Spleen (tissue), 11 donors: ENCODE measurements around the gene PLAC9. TPM values are rescaled to one million over a fixed set of nuclear protein-coding genes. Genes with fewer than 3 reads are reported as not detected.

Source experiments
- DNase-seq: peaks from one replicate; pipeline ENCODE4 v3.0.0-alpha.2; 2020
- H3K27ac ChIP-seq, 8 donors: fragments of 200-600 bp; sonication (generic) in 7 of 8; 1 replicate in 4 of 8; 2 replicates in 4 of 8; pipeline versions ENCODE4 v1.5.0 to v1.8.0; 2016 to 2021; ENCODE audit warnings: inconsistent platforms in 4 of 8, mild to moderate bottlenecking in 4 of 8, moderate library complexity in 1 of 8
- H3K27me3 ChIP-seq, 7 donors: fragments of 200-600 bp; sonication (generic) in 6 of 7; replicated peaks in 1 of 7; 1 replicate in 4 of 7; 2 replicates in 3 of 7; pipeline versions ENCODE4 v1.5.0 to v1.8.0; 2016 to 2021; ENCODE audit warnings: inconsistent platforms in 3 of 7, mild to moderate bottlenecking in 1 of 7
- H3K36me3 ChIP-seq, 6 donors: fragments of 200-600 bp; sonication (generic) in 5 of 6; 1 replicate in 4 of 6; 2 replicates in 2 of 6; pipeline versions ENCODE4 v1.5.0 to v1.8.0; 2016 to 2021; ENCODE audit warnings: inconsistent platforms in 2 of 6
- H3K4me1 ChIP-seq, 6 donors: fragments of 200-600 bp; sonication (generic) in 5 of 6; 1 replicate in 3 of 6; 2 replicates in 3 of 6; pipeline versions ENCODE4 v1.5.0 to v1.8.0; 2016 to 2021; ENCODE audit warnings: inconsistent platforms in 3 of 6
- H3K4me3 ChIP-seq, 8 donors: fragments of 200-600 bp; sonication (generic) in 7 of 8; 1 replicate in 4 of 8; 2 replicates in 4 of 8; pipeline versions ENCODE4 v1.5.0 to v1.8.0; 2016 to 2021; ENCODE audit warnings: inconsistent platforms in 4 of 8, mild to moderate bottlenecking in 4 of 8, moderate library complexity in 2 of 8
- H3K9me3 ChIP-seq, 8 donors: fragments of 200-600 bp; sonication (generic) in 7 of 8; 1 replicate in 4 of 8; 2 replicates in 4 of 8; pipeline versions ENCODE4 v1.5.0 to v1.8.0; 2016 to 2021; ENCODE audit warnings: inconsistent platforms in 4 of 8
- CTCF ChIP-seq, 11 experiments: fragments of 200-600 bp in 7 of 11; fragments of 450-650 bp in 4 of 11; sonication (generic) in 4 of 11; IDR thresholded peaks in 8 of 11; conservative IDR thresholded peaks in 3 of 11; 1 replicate in 7 of 11; 2 replicates in 4 of 11; pipeline versions ENCODE4 v1.4.0 to v1.8.0; 2016 to 2021; ENCODE audit warnings: antibody characterized with exemption in 11 of 11, inconsistent platforms in 4 of 11, mild to moderate bottlenecking in 1 of 11
- POLR2A ChIP-seq, 3 donors: fragments of 450-650 bp; IDR thresholded peaks; one replicate each; pipeline ENCODE4 v1.5.1; 2017; ENCODE audit warnings: antibody characterized with exemption in 3 of 3, mild to moderate bottlenecking in 1 of 3
- POLR2AphosphoS5 ChIP-seq, 3 donors: sonication (generic); formaldehyde crosslinking; IDR thresholded peaks; one replicate each; pipeline ENCODE4 v1.5.1; 2017; ENCODE audit warnings: antibody characterized with exemption in 3 of 3
- WGBS, 5 donors: extraction: QIAGEN DNeasy Blood & Tissue Kit in 3 of 5; methylation state at CpG; one replicate each; pipeline versions ENCODE4 v1.1.5 to v1.1.7; 2013 to 2018; 5-methylcytosine and 5-hydroxymethylcytosine counted together
- intact Hi-C: fragments of 100-400 bp; cut with DNase I; formaldehyde crosslinking; loops from one replicate; pipeline ENCODE4 v1.15.0; 2023; ENCODE audit warnings: low total_unique reads
- polyA plus RNA-seq, 3 donors: library from polyadenylated mRNA; stranded (reverse); fragments of 200-250 nt; gene quantifications; one replicate each; pipeline ENCODE4 v1.2.1, GENCODE V29; 2013
- total RNA-seq, 7 donors: library from RNA; depleted of rRNA in 3 of 7; stranded (reverse); fragments of >200 nt in 3 of 7; fragmentation: NEBNext Ultra II Directional in 4 of 7; extraction: Animal tissue kit (Norgen Biotek cat#: 25700) in 4 of 7; gene quantifications; one replicate each; pipeline versions ENCODE4 v1.1.0 to v1.2.1, GENCODE V29; 2016 to 2021
- donor health status: healthy with polysubstance abuse.
- donor health status: DM: no; HTN: no; CAD: no; lungs with moderate emphysema.
- donor health status: DM: no; HTN: no; CAD: no.
- donor health status: Bipolar disorder and iron deficiency.
- donor health status: healthy.
- donor health status: DM: no; HTN: no; CAD: no.
- donor health status: DM: yes; HTN: yes; CAD: no.

PLAC9 gene
- total and polyA plus RNA-seq, 10 donors: 1.0 to 8.0 (median 3.5) TPM; not detected in 1

DNA sequence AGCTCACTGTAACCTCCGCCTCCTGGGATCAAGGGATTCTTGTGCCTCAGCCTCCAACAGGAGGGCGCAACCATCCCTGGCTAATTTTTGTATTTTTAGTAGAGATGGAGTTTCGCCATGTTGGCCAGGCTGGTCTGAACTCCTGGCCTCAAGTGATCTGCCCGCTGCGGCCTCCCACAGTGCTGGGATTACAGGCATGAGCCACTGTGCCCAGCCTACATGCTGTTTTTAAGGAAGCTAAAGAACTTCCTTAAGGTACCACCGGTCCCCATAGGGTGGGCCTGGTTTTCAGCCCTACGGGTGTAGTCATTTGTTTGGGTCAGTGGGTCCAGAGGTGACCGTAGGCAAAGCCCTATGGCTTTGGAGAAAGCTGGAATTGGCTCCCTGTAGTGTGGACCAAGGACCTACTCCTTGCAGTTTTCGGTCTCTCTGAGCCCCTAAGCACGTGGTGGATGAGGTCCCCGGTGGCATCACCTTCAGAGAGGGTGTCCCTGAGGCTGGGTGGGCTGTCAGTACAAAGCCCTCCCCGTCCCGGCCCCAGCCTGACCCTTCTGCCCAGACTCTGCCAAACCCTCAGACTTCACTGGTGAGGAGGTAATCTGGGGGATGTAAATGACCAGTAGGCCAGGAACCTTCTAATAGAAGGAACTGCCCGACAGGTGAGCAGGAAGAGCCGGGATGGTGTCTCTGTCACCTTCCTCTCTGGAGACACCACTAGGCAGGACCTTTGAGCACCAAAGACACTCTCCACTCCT is 42.3 kb downstream of the PLAC9 start:
- Histone ChIP-seq H3K4me3 (no peak overlapping the region), H3K27me3 (no peaks in the 10 kb centered on the region), H3K9me3 (no peaks in the 10 kb centered on the region), H3K27ac (no peak overlapping the region), H3K36me3 (peaks cover 0 to 83% (median 28%) of the 10 kb centered on the region in 6 donors), H3K4me1 (peaks cover 0 to 62% (median 22%) of the 10 kb centered on the region in 6 donors)
- 88 to 97% (median 92%) methylated on average over 15 of the region's 15 CpGs for WGBS, 5 donors
- intact Hi-C loops: no loop called here
- no peak for DNase-seq
- TF ChIP-seq POLR2A (IDR thresholded peaks at IDR 0.05) (no peak), POLR2AphosphoS5 (IDR thresholded peaks at IDR 0.05) (no peak), CTCF (IDR thresholded peaks at IDR 0.05 in 8 of 11, conservative IDR thresholded peaks at IDR 0.05 in 3 of 11) (no peak)

DNA sequence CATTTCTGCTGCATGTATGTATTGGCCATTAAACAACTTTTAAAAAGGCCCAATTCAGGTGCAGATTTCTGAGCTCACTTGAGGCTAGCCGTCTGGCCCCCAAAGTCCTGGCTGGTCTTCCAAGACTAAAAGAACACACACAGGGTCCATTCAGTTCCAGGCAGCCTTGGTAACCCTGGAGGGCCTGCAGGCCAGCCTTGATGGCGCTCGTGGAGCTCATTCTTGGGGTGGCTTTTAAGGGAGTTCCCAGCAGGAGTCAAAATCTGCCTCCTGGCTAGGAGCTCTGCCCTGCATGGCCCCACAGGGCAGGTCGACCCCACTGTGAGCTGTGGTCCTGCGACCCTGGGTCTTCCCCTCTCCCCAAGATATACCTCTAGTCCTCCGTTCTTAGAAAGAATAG is 44.0 kb downstream of the PLAC9 start:
- 88 to 94% (median 92%) methylated on average over 6 of the region's 6 CpGs for WGBS, 5 donors
- H3K27me3 ChIP-seq: no peaks in the 10 kb centered on the region
- no peak for DNase-seq
- H3K27ac ChIP-seq: no peak overlapping the region
- TF ChIP-seq POLR2A (IDR thresholded peaks at IDR 0.05) (no peak), POLR2AphosphoS5 (IDR thresholded peaks at IDR 0.05) (no peak), CTCF (IDR thresholded peaks at IDR 0.05 in 8 of 11, conservative IDR thresholded peaks at IDR 0.05 in 3 of 11) (no peak)
- H3K4me3 ChIP-seq: no peak overlapping the region
- intact Hi-C loops: no loop called here
- H3K36me3 ChIP-seq: peaks cover 0 to 81% (median 20%) of the 10 kb centered on the region in 6 donors
- no peaks in the 10 kb centered on the region for H3K9me3 ChIP-seq
- H3K4me1 ChIP-seq: peaks cover 0 to 79% (median 22%) of the 10 kb centered on the region in 6 donors

- Histone ChIP-seq H3K4me1 (peaks cover 0 to 88% (median 25%) of the 10 kb centered on the region in 6 donors), H3K9me3 (no peaks in the 10 kb centered on the region), H3K27ac (no peak overlapping the region), H3K27me3 (no peaks in the 10 kb centered on the region), H3K36me3 (peaks cover 0 to 69% (median 7%) of the 10 kb centered on the region in 6 donors), H3K4me3 (no peak overlapping the region)
- TF ChIP-seq POLR2A (IDR thresholded peaks at IDR 0.05) (no peak), CTCF (IDR thresholded peaks at IDR 0.05 in 8 of 11, conservative IDR thresholded peaks at IDR 0.05 in 3 of 11) (no peak), POLR2AphosphoS5 (IDR thresholded peaks at IDR 0.05) (no peak)
- no peak for DNase-seq
- WGBS, 5 donors: 80 to 91% (median 82%) methylated on average over 12 of the region's 12 CpGs
- intact Hi-C loops: no loop called here
These were observed 45.5 kb downstream of the PLAC9 start for GRCh38 chr10:80177781-80178636.

- Histone ChIP-seq H3K36me3 (peaks cover 0 to 52% (median 2%) of the 10 kb centered on the region in 6 donors), H3K27me3 (no peaks in the 10 kb centered on the region), H3K27ac (no peak overlapping the region), H3K9me3 (no peaks in the 10 kb centered on the region), H3K4me3 (no peak overlapping the region), H3K4me1 (peaks cover 11 to 100% (median 44%) of the 10 kb centered on the region in 6 donors)
- intact Hi-C loops: no loop called here
- DNase-seq: no peak
- no peak for TF ChIP-seq POLR2AphosphoS5 (IDR thresholded peaks at IDR 0.05)
- no peak for TF ChIP-seq CTCF (IDR thresholded peaks at IDR 0.05 in 8 of 11, conservative IDR thresholded peaks at IDR 0.05 in 3 of 11)
- no peak for TF ChIP-seq POLR2A (IDR thresholded peaks at IDR 0.05)
- WGBS, 5 donors: 81 to 94% (median 87%) methylated on average over 6 of the region's 6 CpGs
These were observed 50.5 kb downstream of the PLAC9 start for GRCh38 chr10:80182986-80183385.
